Stimulated activated CD4-positive, alpha-beta T cell treated with anti-CD3 and anti-CD28 coated beads, Interleukin-1b, Interleukin-23, amount 100 ng/mL, for 48 hours (primary cell): ENCODE data around the gene FAM133A.
A peak's percentile ranks its signal among the peaks of the same experiment; 100 is the strongest.

Source experiments
- DNase-seq: peaks from one replicate; pipeline ENCODE4 v3.0.0-alpha.2; 2020

FAM133A gene

DNA sequence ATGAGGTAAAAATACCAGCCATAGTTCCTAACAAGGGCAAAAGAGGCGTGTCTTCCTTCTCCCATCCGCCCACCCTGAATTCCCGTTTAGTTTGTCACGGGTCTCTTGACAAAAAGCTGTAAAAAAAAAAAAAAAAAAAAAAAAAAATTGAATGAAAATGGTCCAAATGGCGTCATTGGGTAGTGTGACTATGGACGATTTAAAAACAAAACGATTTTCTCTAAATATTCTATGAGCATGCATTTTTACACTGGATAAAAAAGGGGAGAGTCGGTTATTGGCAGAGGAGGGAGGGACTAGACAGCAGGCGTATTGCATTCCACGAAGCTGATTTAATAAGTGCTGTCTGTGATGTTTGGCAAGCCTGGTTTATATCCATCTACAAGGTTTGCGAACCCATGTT is at the start of gene FAM133A:
FAM133A (plus strand) TSS at position 338 of the 403 bp plus-strand sequence. CDS start 35,214 bp downstream, outside the sequence.
- DNase-seq, result no peak

DNA sequence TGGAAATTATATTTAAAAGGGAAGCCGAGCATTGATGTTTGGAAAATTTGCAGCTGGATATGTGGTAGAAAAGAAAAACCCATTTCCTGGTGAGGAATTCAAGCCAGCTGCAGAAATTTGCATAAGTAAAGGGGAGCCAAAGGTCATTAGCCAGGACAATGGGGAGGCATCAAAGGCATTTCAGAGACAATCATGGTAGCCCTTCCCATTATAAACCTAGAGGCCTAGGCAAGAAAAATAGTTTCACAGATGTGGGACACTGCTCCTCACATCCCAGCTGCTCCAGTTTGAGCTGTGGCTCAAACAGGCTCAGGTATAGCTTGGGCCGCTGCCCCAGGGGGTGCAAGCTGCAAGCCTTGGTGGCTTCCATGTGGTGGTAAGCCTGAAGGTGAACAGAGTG is 36.4 kb upstream of the FAM133A start:
- no peak for DNase-seq

DNA sequence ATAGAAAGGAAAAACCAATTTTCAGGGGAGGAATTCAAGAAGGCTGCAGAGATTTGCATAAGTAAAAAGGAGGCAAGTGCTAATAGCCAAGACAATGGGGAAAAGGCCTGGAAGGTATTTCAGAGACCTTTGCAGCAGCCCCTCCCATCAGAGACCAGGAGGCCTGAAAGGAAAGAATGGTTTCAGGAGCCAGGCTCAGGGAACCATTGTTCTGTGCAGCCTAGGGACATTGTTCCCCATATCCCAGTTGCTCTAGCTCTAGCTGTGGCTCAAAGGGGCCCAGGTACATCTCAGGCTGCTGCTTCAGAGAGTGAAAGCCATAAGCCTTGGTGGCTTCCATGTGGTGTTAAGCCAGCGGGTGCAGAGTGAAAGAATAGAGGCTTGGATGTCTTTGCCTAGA is 24.6 kb upstream of the FAM133A start:
- no peak for DNase-seq

DNA sequence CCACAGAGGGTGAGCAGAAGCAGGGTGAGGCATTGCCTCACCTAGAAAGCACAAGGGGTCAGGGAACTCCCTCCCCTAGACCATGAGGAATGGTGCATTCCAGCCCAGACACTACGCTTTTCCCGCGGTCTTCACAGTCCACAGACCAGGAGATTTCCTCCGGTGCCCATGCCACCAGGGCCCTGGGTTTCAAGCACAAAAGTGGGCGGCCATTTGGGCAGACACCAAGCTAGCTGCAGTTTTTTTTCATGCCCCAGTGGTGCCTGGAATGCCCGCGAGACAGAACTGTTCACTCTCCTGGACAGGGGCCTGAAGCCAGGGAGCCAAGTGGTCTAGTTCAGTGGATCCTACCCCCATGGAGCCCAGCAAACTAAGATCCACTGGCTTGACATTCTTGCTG is 13.4 kb upstream of the FAM133A start:
- no peak for DNase-seq

DNA sequence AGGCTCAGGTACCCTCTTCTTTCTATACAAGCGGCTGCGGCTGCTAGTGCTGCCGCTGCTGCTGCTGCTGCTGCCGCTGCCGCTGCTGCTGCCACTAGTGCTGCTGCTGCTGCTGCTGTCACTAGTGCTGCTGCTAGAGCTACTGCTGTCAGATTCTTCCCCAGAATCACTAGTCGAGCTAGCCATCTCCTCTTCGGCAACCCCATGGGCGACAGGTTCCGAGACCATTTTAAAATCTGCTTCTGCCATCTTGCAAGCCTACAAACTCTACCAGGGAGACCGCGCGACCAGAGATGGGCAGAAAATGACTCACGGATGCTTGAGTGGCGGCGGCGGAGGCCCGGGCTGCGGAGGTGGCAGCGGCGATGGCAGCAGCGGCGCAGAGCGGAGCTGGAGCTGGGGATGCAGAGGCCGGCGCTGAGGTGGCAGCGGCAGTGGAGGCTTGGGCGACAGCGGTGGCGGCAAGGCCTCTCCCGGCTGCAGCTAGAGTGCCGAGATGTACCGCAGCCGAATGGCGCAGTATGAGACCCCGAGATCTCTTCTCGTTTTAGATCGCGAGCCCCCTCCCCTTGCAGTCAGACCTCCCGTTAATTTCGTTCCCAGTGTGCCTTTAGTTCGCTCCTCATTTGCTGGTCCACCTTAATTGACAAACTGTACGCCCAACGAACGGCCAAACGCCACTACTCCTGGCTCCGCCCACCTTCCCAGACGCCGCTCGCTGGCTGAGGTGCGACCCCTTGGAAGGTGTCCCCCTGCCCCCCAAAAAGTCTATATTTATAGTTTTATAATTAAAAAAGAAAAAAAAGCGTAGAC is 744 bp upstream of the FAM133A start, which contains the start of gene NAP1L3:
NAP1L3 (minus strand) TSS at position 523 of the 813 bp plus-strand sequence; CDS start at position 249, 274 bp downstream.
- peak; percentile 63 for DNase-seq

DNA sequence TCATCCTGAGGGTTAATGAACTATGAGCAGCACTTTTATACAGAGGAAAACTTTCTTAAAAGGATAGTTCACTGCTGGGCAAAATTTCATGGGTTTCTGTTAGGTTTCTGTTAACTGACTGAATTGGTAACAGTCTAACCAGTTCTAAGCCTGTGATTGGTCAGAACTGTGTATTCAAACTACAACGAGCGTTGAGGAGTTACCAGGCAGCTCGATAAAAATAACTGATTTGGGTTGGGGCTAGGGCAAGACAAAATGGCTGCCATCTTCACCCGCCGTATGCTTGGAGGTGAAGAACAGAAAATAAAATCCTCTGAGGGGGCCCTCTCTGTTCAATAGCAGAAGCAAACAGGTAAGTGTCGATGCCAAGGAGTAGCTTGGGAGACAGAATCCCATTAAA is 22.0 kb downstream of the FAM133A start:
- DNase-seq, result no peak

DNA sequence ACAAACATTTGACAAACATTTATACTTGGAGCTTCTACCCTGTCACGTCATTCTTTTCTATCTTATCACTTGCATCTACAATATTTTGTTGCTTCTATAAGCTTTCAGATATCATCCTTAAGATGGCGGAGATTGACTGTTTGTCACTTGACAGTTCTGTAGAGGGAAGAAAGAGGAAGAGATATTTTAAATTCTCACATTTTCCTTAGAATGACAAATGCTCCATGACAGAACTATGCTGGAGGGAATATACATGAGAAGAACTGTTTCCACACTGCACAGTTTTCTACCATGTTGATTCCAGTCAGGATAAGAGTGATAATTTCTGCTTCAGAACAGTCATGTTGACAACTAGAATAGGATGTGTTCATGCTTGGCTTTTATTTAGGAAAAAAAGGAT is 29.7 kb downstream of the FAM133A start:
- no peak for DNase-seq

DNA sequence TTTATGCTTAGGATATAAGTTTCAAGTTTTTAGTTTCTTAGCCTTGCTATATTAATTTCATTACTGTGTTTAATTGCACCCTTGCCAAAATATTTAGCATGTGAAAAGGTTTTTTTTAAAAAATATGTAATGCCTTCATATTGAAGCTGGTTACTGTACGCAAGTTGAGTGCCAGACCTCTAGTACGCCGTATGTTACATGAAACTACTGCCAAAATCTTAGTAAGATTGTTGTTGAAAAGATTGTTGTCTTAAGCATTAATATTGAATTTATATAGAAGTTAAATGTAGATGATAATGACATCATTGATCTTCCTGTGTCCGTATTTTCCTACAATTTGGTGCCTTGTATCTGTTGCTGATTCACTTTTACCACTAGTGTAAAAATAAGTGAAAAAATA is 37.1 kb downstream of the FAM133A start:
- DNase-seq, result no peak

DNA sequence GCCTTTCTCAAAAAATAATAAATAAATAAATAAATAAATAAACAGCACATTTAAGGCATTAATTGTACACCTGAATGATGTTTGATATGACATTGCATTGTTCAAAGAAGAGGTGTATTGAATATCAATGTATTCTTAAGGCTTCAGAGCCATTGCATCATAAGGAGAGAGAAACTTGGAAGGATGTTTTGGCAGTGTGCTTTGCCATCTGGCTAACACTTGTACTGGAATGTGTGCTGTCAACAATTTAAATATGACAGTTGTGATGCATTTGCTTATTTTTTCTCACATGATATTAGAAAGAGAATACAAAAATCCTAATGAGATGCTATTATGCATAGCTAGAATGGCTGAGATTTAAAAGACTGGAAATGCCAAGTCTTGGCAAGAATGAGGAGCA is 67.8 kb downstream of the FAM133A start:
- DNase-seq, result no peak

DNA sequence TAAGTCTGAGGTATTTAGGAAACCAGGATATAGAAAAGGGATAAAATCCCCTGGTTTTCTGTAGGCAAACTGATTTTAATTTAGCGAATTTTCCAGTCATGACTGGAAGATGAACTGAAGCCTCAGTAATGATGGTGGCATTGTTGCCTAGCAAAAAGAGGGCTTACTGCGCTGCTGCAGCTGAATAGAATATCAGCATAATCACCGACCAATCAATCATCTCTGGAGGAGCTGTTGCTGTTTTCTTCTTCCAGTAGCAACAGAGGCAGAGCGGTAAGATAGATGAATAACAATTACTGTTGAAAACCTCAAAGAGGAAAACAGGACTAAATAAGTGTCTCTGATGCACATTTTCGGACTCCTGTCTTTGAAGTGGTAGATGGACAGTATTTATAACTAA is 86.2 kb downstream of the FAM133A start:
- no peak for DNase-seq
